PFSK-1 (cell line): ENCODE results near the gene CPT1A.

Experiments
- POLR2AphosphoS5 ChIP-seq: IDR thresholded peaks from 2 replicates; pipeline ENCODE4 v1.6.1; 2012; ENCODE audit warnings: low read depth, mild to moderate bottlenecking, control low read depth, low read length, moderate library complexity
- TAF1 ChIP-seq: IDR thresholded peaks from 2 replicates; pipeline ENCODE4 v1.6.1; 2012; ENCODE audit warnings: low read length, control low read depth, borderline replicate concordance; ENCODE audit not compliant: insufficient read depth

- no peak for TF ChIP-seq POLR2AphosphoS5
- TF ChIP-seq TAF1: no peak
These were observed 117.4 kb downstream of the CPT1A start for GRCh38 chr11:68724293-68724692.
